Activated CD4-positive, CD25-positive, alpha-beta regulatory T cell treated with anti-CD3 and anti-CD28 coated beads, Interleukin-2, amount 50 U/mL, for 72 hours (primary cell): ENCODE measurements around the gene EFL1.

Experiments
- DNase-seq: peaks from one replicate; pipeline ENCODE4 v3.0.0; 2021

EFL1 gene

GRCh38 chr15:82146576-82146975, 116.0 kb downstream of the EFL1 start:
- no peak for DNase-seq

GRCh38 chr15:82143390-82144385, 118.8 kb downstream of the EFL1 start:
- DNase-seq: no peak

- DNase-seq: no peak
Observed at GRCh38 chr15:82140886-82141285, 121.6 kb downstream of the EFL1 start.

- no peak for DNase-seq
Observed at GRCh38 chr15:82139823-82140268, 122.7 kb downstream of the EFL1 start.

- no peak for DNase-seq
Observed at GRCh38 chr15:82138306-82138705, 124.2 kb downstream of the EFL1 start.

- no peak for DNase-seq
Observed at GRCh38 chr15:82137261-82137660, 125.3 kb downstream of the EFL1 start.

GRCh38 chr15:82136120-82136519, 126.4 kb downstream of the EFL1 start:
- DNase-seq: no peak

- DNase-seq: no peak
Observed at GRCh38 chr15:82135638-82136037, 126.9 kb downstream of the EFL1 start.

GRCh38 chr15:82134461-82134860, 128.1 kb downstream of the EFL1 start:
- no peak for DNase-seq

GRCh38 chr15:82133251-82133650, 129.3 kb downstream of the EFL1 start:
- no peak for DNase-seq

- no peak for DNase-seq
Observed at GRCh38 chr15:82132742-82133141, 129.8 kb downstream of the EFL1 start.

GRCh38 chr15:82132096-82132495, 130.4 kb downstream of the EFL1 start:
- no peak for DNase-seq

- DNase-seq: no peak
Observed at GRCh38 chr15:82130248-82130647, 132.3 kb downstream of the EFL1 start.

GRCh38 chr15:82129761-82130160, 132.8 kb downstream of the EFL1 start:
- DNase-seq: no peak

- no peak for DNase-seq
Observed at GRCh38 chr15:82129149-82129692, 133.3 kb downstream of the EFL1 start.

- no peak for DNase-seq
Observed at GRCh38 chr15:82128401-82129148, 134.0 kb downstream of the EFL1 start.

GRCh38 chr15:82127581-82127980, 135.0 kb downstream of the EFL1 start:
- DNase-seq: no peak

GRCh38 chr15:82126346-82126745, 136.2 kb downstream of the EFL1 start:
- DNase-seq: no peak

- DNase-seq: no peak
Observed at GRCh38 chr15:82124331-82125263, 137.9 kb downstream of the EFL1 start.

- no peak for DNase-seq
Observed at GRCh38 chr15:82122746-82123400, 139.7 kb downstream of the EFL1 start.

GRCh38 chr15:82118040-82118439, 144.5 kb downstream of the EFL1 start:
- no peak for DNase-seq

GRCh38 chr15:82117296-82117695, 145.2 kb downstream of the EFL1 start:
- DNase-seq: no peak
